HPDE6-E6E7 (cell line): ENCODE measurements around the gene ELL.
"Not testable (repeated sequence)": the region's sequence is repeated elsewhere in the genome, so short reads cannot be mapped to it uniquely, and the experiment has no call there.

ENCODE experiments used
- DNase-seq: peaks from one replicate; pipeline ENCODE4 v3.0.0; 2011; ENCODE audit warnings: missing footprints; ENCODE audit errors: extremely low spot score

ELL gene

DNA sequence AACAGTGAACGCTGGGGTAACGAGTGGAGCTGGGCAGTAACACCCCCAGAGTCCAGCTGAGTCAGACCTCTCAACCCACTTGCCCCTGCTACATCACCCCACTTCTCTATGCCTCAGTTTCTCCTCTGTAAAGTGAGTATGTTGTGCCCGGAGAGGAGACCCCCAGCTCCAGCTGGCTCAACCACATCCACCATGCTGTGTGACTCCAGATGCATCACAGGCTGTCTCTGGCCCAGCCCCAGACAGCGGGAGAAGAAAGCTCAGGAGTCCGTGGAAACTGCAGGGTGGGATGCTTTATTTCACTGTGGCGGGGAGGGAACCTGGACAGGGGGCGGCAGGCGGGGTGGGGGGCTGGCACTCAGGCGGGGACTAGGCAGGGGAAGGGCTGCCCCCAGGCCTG is 9.6 kb upstream of the ELL start:
- no peak for DNase-seq

DNA sequence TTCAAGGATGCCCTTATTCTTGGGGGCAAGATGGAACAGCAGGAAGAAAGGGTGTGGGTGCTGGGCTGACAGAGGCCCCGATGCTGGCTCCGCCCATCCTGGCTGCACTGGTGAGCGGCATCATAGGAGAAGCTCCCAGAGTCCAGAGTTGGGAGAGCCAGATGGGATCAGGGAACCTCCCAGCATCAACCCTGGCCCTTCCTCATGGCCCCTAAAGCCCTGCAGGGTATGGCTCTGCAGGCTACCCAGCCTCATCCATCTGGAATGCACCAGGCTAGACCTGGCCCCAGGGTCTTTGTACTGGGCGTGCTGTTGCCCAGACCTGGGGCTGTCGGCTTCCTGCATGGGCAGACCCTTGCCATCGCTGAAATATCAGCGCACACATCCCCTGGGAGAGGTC is 7.9 kb upstream of the ELL start:
- DNase-seq, result no peak

DNA sequence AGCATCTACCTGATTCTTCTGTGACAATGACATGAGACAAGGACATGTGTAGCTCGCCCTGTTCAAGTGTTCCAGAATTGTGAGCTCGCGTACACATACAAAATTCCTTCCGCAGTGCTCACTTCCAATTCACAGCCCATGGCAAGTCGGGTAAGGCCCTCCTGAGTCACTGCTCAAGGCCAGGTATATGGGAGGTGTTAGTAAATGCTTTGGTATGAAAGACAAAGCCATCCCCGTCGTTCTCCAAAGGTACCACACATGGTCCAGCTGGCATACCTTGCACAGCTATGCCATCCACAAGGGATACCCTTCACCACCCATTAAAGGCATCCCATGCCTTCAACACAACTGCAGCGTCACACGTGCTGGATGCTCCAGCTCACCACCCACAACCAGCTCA is 4.4 kb upstream of the ELL start:
- DNase-seq, result peak; percentile 94

- no peak for DNase-seq
Measured at GRCh38 chr19:18523841-18524240, 2.0 kb upstream of the ELL start.

DNA sequence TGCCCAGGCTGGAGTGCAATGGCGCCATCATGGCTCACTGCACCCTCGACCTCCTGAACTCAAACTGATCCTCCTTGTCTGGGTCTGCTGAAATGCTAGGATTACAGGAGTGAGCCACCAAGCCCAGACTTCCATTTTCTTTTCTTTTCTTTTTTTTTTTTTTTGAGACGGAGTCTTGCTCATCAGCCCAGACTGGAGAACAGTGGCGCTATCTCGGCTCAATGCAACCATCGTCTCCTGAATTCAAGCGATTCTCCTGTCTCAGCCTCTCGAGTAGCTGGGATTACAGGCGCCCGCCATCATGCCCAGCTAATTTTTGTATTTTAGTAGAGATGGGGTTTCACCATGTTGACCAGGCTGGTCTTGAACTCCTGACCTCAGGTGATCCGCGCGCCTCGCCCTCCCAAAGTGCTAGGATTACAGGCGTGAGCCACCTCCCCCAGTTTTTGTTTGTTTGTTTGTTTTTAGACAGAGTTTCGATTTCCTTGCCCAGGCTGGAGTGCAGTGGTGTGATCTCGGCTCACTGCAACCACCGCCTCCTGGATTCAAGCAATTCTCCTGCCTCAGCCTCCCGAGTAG is 1.1 kb upstream of the ELL start:
- not testable (repeated sequence) for DNase-seq

GRCh38 chr19:18522124-18522861 is 423 bp upstream of the ELL start:
- DNase-seq, result peak; percentile 91

DNA sequence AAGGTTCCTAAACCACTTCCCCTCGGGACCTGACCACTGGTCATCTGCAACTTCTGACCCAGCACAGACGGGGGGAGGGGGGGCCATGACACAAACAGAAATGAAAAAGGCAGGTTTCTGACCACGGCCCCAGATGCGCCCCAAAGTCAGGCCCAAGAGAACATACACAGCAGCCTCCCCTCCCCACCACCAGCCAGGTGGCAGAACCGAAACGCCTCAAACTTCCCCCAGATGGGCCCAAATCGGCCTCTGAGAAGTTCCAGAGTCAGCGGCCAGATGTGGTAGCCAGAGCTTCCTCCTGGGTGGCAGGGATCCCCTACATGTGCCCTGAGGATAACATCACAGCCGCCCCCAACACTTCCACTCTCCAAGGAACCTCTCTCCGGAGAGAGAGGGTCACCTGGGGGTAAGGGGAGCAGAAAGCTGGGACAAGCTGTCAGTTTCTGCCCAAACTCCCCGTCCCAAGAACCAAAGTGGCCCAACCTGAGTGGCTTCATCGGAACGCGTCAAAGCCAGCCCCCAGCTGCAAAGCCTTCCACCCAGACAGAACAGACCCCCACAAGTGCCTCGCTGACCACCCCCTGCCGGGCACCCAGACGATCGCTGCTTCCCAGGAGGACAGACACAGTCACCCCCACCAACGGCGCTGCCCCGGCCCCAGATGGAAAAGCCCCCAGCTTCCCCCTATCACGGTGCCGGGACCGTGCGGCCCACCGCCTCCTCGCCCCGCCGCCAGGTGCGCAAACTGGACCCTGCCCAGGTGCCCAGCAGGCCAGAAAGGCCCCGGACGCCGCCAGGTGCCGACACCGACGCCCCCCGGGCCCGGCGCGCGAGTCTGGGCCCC is 800 bp downstream of the ELL start:
- no peak for DNase-seq

GRCh38 chr19:18519962-18520847 is 1.7 kb downstream of the ELL start:
- peak; percentile 69 for DNase-seq

- no peak for DNase-seq
Measured at GRCh38 chr19:18518639-18519038, 3.2 kb downstream of the ELL start.

DNA sequence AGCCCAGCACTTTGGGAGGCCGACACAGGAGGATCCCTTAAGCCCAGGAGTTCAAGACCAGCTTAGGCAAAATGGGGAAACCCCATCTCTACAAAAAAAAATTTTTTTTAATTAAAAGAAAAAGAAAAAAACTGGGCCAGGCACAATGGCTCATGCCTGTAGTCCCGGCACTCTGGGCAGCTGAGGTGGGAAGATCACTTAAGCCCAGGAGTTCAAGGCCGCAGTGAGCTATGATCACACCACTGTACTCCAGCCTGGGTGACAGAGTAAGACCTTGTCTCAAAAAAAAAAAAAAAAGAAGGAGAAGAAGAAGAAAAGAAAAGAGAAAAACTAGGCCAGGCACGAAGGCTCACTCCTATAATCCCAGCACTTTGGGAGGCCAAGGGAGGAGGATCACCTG is 4.3 kb downstream of the ELL start:
- no peak for DNase-seq

- DNase-seq, result no peak
Measured at GRCh38 chr19:18515959-18516358, 5.9 kb downstream of the ELL start.

GRCh38 chr19:18514800-18515682 is 6.8 kb downstream of the ELL start:
- DNase-seq, result no peak

DNA sequence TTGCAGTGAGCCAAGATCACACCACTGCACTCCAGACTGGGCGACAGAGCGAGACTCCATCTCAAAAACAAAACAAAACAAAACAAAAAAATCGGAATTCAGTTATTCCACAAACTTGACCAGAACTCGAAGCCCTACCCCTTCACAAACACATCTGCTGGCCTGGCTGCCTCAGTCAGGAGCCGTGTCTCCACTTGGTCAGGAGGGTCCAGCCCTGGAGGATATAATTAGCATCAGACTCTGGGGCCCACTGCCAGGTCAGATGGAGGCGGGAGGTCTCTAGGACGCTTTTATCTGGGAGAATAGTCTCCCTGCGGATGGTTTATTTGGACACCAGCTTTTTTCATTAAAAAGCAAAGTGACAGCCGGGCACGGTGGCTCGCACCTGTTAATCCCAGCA is 8.0 kb downstream of the ELL start:
- DNase-seq, result no peak

DNA sequence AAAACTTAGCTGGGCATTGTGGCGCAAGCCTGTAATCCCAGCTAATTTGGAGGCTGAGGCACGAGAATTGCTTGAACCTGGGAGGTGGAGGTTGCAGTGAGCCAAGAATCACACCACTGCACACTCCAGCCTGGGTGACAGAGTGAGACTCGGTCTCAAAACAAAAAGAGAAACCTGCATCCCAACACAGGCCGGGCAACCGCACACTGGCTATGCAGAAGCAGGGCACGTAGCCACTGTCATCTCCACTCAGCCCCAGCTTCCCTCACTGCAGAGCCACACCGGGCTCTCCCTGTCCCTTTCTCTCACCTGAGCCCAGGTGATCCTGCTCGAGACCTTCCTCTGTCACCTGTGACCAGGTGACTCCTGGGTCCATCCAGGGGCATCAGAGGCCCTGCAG is 11.7 kb downstream of the ELL start:
- no peak for DNase-seq

- DNase-seq, result no peak
Measured at GRCh38 chr19:18508585-18508984, 13.3 kb downstream of the ELL start.

DNA sequence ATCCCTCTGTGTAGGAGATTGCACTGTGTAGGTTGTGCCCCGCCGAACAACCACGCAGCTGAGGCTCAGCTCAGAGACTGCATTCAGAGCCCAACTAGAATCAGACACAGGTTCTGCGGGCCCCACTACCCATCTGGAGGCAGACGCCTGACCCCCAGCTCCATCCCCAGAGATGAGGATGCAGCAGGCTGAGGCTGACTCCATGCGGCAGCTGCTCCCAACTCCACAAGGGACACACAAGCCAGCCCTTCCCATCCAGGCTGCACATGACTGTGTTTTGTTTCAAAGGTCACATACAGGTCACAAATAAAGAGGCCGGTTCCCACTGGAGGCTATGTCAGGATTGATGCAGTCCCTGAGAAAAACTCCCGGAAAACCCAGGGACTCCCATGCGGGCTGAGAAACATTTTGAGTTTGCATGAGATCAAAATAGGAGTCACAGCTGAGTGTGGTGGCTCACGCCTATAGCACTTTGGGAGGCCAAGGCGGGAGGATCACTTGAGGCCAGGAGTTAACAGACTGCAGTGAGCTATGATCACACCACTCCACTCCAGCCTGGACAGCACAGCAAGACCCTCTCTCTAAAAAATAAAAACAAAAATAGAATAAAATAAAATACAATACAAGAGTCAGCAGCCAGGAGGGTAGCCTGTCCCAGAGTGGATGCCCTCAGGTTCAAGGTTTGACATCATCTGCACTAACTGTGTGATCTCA is 14.0 kb downstream of the ELL start:
- DNase-seq, result no peak

GRCh38 chr19:18507021-18507726 is 14.7 kb downstream of the ELL start:
- no peak for DNase-seq

- DNase-seq, result no peak
Measured at GRCh38 chr19:18506101-18506930, 15.6 kb downstream of the ELL start.
